K562 (cell line): ENCODE data around the gene CES1. TPM values are rescaled to one million over a fixed set of nuclear protein-coding genes. Genes with fewer than 3 reads are reported as not detected.

ENCODE experiments used
- CLOCK ChIP-seq: fragments of 250-450 bp; sonication (Bioruptor Pico); IDR thresholded peaks from 2 replicates; pipeline ENCODE4 v1.4.0; 2020; ENCODE audit warnings: mild to moderate bottlenecking, moderate library complexity, borderline replicate concordance
- NFYB ChIP-seq: IDR thresholded peaks from 2 replicates; pipeline ENCODE4 v1.6.1; 2011; ENCODE audit warnings: mild to moderate bottlenecking, moderate library complexity; ENCODE audit not compliant: insufficient read length; ENCODE audit errors: extremely low read depth
- ZBTB9 ChIP-seq: fragments of 450-650 bp; formaldehyde crosslinking; IDR thresholded peaks from 2 replicates; pipeline ENCODE4 v1.4.0; 2020; ENCODE audit warnings: mild to moderate bottlenecking, moderate library complexity
- ZNF165 ChIP-seq: fragments of 250-450 bp; sonication (Bioruptor Pico); IDR thresholded peaks from 2 replicates; pipeline ENCODE4 v1.4.0; 2020; ENCODE audit warnings: borderline replicate concordance
- polyA plus RNA-seq, 8 experiments: library from polyadenylated mRNA; depleted of rRNA in 4 of 8; stranded (reverse) in 5 of 8; unstranded in 3 of 8; fragments of >200 nt; fragmentation: Nextera tagmentation in 2 of 8; fragmentation: Illumina TruSeq in 1 of 8; extraction: Ambion mirVana in 2 of 8; extraction: Trizol in 1 of 8; gene quantifications; 2 replicates each; pipeline versions ENCODE4 v1.2.1 to v1.2.3, GENCODE V29; 2011 to 2014; ENCODE audit warnings: inconsistent platforms in 1 of 8, missing spikeins in 1 of 8
- total RNA-seq, 7 experiments: library from RNA; depleted of rRNA in 6 of 7; stranded (reverse); fragments of >200 nt in 6 of 7; fragmentation: Illumina TruSeq in 2 of 7; extraction: Trizol in 2 of 7; gene quantifications; 2 replicates each; pipeline versions ENCODE4 v1.2.1 to v1.2.3, GENCODE V29; 2011 to 2021; ENCODE audit warnings: low replicate concordance in 1 of 7
- TF ChIP-seq, protein P1 (sequence below): fragments of 450-650 bp; IDR thresholded peaks from 2 replicates; pipeline ENCODE4 v1.6.1; 2017; ENCODE audit warnings: antibody characterized with exemption, mild to moderate bottlenecking

Gene CES1
- total and polyA plus RNA-seq, 9 of the 15 experiments (the other 6 are each of a cell fraction or from before 2014, with no cell fraction given), result 0.10 to 1.2 (median 0.16) TPM; not detected in 3

- TF ChIP-seq, protein P1, sequence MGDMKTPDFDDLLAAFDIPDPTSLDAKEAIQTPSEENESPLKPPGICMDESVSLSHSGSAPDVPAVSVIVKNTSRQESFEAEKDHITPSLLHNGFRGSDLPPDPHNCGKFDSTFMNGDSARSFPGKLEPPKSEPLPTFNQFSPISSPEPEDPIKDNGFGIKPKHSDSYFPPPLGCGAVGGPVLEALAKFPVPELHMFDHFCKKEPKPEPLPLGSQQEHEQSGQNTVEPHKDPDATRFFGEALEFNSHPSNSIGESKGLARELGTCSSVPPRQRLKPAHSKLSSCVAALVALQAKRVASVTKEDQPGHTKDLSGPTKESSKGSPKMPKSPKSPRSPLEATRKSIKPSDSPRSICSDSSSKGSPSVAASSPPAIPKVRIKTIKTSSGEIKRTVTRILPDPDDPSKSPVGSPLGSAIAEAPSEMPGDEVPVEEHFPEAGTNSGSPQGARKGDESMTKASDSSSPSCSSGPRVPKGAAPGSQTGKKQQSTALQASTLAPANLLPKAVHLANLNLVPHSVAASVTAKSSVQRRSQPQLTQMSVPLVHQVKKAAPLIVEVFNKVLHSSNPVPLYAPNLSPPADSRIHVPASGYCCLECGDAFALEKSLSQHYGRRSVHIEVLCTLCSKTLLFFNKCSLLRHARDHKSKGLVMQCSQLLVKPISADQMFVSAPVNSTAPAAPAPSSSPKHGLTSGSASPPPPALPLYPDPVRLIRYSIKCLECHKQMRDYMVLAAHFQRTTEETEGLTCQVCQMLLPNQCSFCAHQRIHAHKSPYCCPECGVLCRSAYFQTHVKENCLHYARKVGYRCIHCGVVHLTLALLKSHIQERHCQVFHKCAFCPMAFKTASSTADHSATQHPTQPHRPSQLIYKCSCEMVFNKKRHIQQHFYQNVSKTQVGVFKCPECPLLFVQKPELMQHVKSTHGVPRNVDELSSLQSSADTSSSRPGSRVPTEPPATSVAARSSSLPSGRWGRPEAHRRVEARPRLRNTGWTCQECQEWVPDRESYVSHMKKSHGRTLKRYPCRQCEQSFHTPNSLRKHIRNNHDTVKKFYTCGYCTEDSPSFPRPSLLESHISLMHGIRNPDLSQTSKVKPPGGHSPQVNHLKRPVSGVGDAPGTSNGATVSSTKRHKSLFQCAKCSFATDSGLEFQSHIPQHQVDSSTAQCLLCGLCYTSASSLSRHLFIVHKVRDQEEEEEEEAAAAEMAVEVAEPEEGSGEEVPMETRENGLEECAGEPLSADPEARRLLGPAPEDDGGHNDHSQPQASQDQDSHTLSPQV, result no peak
- TF ChIP-seq ZBTB9 (CRISPR knock-in tag) (no peak), CLOCK (no peak), NFYB (no peak), ZNF165 (CRISPR knock-in tag) (no peak)
- TF ChIP-seq, all 486 proteins: peak for 0
Observed at GRCh38 chr16:55824473-55825000, 8.4 kb downstream of the CES1 start (continued).
